ENCODE results near the gene SPTLC3. TPM values are rescaled to one million over a fixed set of nuclear protein-coding genes. Genes with fewer than 3 reads are reported as not detected.
"Not testable (repeated sequence)": the region's sequence is repeated elsewhere in the genome, so short reads cannot be mapped to it uniquely, and the experiment has no call there.

Gene SPTLC3
- total RNA-seq, 3 donors from 2014 or later: 0.16 to 0.71 (median 0.23) TPM

- Mint-ChIP-seq H3K9me3 (no peaks in the 10 kb centered on the region), H3K27me3 (ENCODE audit: low read depth) (no peaks in the 10 kb centered on the region), H3K4me3 (no peak overlapping the region), H3K4me1 (ENCODE audit: low read depth) (no peaks in the 10 kb centered on the region), H3K36me3 (ENCODE audit: insufficient read depth) (no peaks in the 10 kb centered on the region)
- ATAC-seq (no peak), DNase-seq (no peak)
These were observed 31.2 kb upstream of the SPTLC3 start for GRCh38 chr20:12977328-12978125.

- no peaks in the 10 kb centered on the region for H3K36me3 Mint-ChIP-seq (ENCODE audit: insufficient read depth)
- no peaks in the 10 kb centered on the region for H3K4me1 Mint-ChIP-seq (ENCODE audit: low read depth)
- DNase-seq: no peak
- H3K27me3 Mint-ChIP-seq (ENCODE audit: low read depth): no peaks in the 10 kb centered on the region
- no peak for ATAC-seq
- no peak overlapping the region for H3K4me3 Mint-ChIP-seq
- H3K9me3 Mint-ChIP-seq: no peaks in the 10 kb centered on the region
These were observed 30.7 kb upstream of the SPTLC3 start for GRCh38 chr20:12978126-12978394.

GRCh38 chr20:12978613-12979495 is 29.9 kb upstream of the SPTLC3 start:
- Mint-ChIP-seq H3K9me3 (no peaks in the 10 kb centered on the region), H3K36me3 (ENCODE audit: insufficient read depth) (no peaks in the 10 kb centered on the region), H3K4me3 (no peak overlapping the region), H3K4me1 (ENCODE audit: low read depth) (no peaks in the 10 kb centered on the region), H3K27me3 (ENCODE audit: low read depth) (no peaks in the 10 kb centered on the region)
- ATAC-seq (no peak), DNase-seq (no peak)

GRCh38 chr20:12979713-12980112 is 29.1 kb upstream of the SPTLC3 start:
- H3K4me3 Mint-ChIP-seq; DNase-seq; H3K9me3 Mint-ChIP-seq; H3K27me3 Mint-ChIP-seq (ENCODE audit: low read depth); H3K4me1 Mint-ChIP-seq (ENCODE audit: low read depth); ATAC-seq; H3K36me3 Mint-ChIP-seq (ENCODE audit: insufficient read depth): not testable (repeated sequence)

- no peaks in the 10 kb centered on the region for H3K27me3 Mint-ChIP-seq (ENCODE audit: low read depth)
- H3K9me3 Mint-ChIP-seq: no peaks in the 10 kb centered on the region
- H3K36me3 Mint-ChIP-seq (ENCODE audit: insufficient read depth): no peaks in the 10 kb centered on the region
- H3K4me3 Mint-ChIP-seq: no peak overlapping the region
- DNase-seq (no peak), ATAC-seq (no peak)
- H3K4me1 Mint-ChIP-seq (ENCODE audit: low read depth): no peaks in the 10 kb centered on the region
These were observed 26.7 kb upstream of the SPTLC3 start for GRCh38 chr20:12982098-12982497.

GRCh38 chr20:12984069-12984765 is 24.6 kb upstream of the SPTLC3 start:
- H3K36me3 Mint-ChIP-seq (ENCODE audit: insufficient read depth): no peaks in the 10 kb centered on the region
- no peaks in the 10 kb centered on the region for H3K27me3 Mint-ChIP-seq (ENCODE audit: low read depth)
- H3K9me3 Mint-ChIP-seq: no peaks in the 10 kb centered on the region
- no peak for DNase-seq
- no peaks in the 10 kb centered on the region for H3K4me1 Mint-ChIP-seq (ENCODE audit: low read depth)
- no peak for ATAC-seq
- no peak overlapping the region for H3K4me3 Mint-ChIP-seq

- no peak for ATAC-seq
- Mint-ChIP-seq H3K4me1 (ENCODE audit: low read depth) (no peaks in the 10 kb centered on the region), H3K27me3 (ENCODE audit: low read depth) (no peaks in the 10 kb centered on the region), H3K9me3 (no peaks in the 10 kb centered on the region), H3K36me3 (ENCODE audit: insufficient read depth) (no peaks in the 10 kb centered on the region), H3K4me3 (no peak overlapping the region)
- DNase-seq: no peak
These were observed 23.9 kb upstream of the SPTLC3 start for GRCh38 chr20:12984863-12985262.

- ATAC-seq: no peak
- H3K9me3 Mint-ChIP-seq: no peaks in the 10 kb centered on the region
These were observed 21.5 kb upstream of the SPTLC3 start for GRCh38 chr20:12987261-12987660.

GRCh38 chr20:12989586-12990115 is 19.1 kb upstream of the SPTLC3 start:
- no peaks in the 10 kb centered on the region for H3K36me3 Mint-ChIP-seq (ENCODE audit: insufficient read depth)
- H3K4me1 Mint-ChIP-seq (ENCODE audit: low read depth): no peaks in the 10 kb centered on the region
- no peaks in the 10 kb centered on the region for H3K9me3 Mint-ChIP-seq
- no peak for ATAC-seq
- no peak for DNase-seq
- H3K27me3 Mint-ChIP-seq (ENCODE audit: low read depth): no peaks in the 10 kb centered on the region
- H3K4me3 Mint-ChIP-seq: no peak overlapping the region

More at GRCh38 chr20:12987261-12987660, 21.5 kb upstream of the SPTLC3 start:
- no peaks in the 10 kb centered on the region for H3K4me1 Mint-ChIP-seq (ENCODE audit: low read depth)
- H3K27me3 Mint-ChIP-seq (ENCODE audit: low read depth): no peaks in the 10 kb centered on the region
- H3K4me3 Mint-ChIP-seq: no peak overlapping the region
- no peak for DNase-seq
- H3K36me3 Mint-ChIP-seq (ENCODE audit: insufficient read depth): no peaks in the 10 kb centered on the region

- Mint-ChIP-seq H3K27me3 (ENCODE audit: low read depth) (no peaks in the 10 kb centered on the region), H3K36me3 (ENCODE audit: insufficient read depth) (no peaks in the 10 kb centered on the region), H3K9me3 (no peaks in the 10 kb centered on the region), H3K4me3 (no peak overlapping the region), H3K4me1 (ENCODE audit: low read depth) (no peaks in the 10 kb centered on the region)
- no peak for DNase-seq
- ATAC-seq: no peak
These were observed 11.6 kb upstream of the SPTLC3 start for GRCh38 chr20:12997128-12997655.

- H3K36me3 Mint-ChIP-seq (ENCODE audit: insufficient read depth): no peaks in the 10 kb centered on the region
- no peaks in the 10 kb centered on the region for H3K9me3 Mint-ChIP-seq
- DNase-seq: no peak
- no peaks in the 10 kb centered on the region for H3K27me3 Mint-ChIP-seq (ENCODE audit: low read depth)
- H3K4me3 Mint-ChIP-seq: no peak overlapping the region
- no peaks in the 10 kb centered on the region for H3K4me1 Mint-ChIP-seq (ENCODE audit: low read depth)
- no peak for ATAC-seq
These were observed 10.7 kb upstream of the SPTLC3 start for GRCh38 chr20:12998046-12998445.

- H3K4me3 Mint-ChIP-seq: no peak overlapping the region
- DNase-seq (no peak), ATAC-seq (no peak)
- H3K9me3 Mint-ChIP-seq: no peaks in the 10 kb centered on the region
- H3K4me1 Mint-ChIP-seq (ENCODE audit: low read depth): no peaks in the 10 kb centered on the region
- H3K27me3 Mint-ChIP-seq (ENCODE audit: low read depth): no peaks in the 10 kb centered on the region
- H3K36me3 Mint-ChIP-seq (ENCODE audit: insufficient read depth): no peaks in the 10 kb centered on the region
These were observed 9.6 kb upstream of the SPTLC3 start for GRCh38 chr20:12999201-12999600.

- ATAC-seq: no peak
- Mint-ChIP-seq H3K4me3 (no peak overlapping the region), H3K9me3 (no peaks in the 10 kb centered on the region), H3K4me1 (ENCODE audit: low read depth) (no peaks in the 10 kb centered on the region), H3K36me3 (ENCODE audit: insufficient read depth) (no peaks in the 10 kb centered on the region), H3K27me3 (ENCODE audit: low read depth) (peaks cover 1% of the 10 kb centered on the region)
- no peak for DNase-seq
These were observed 6.5 kb upstream of the SPTLC3 start for GRCh38 chr20:13002251-13002650.

- DNase-seq (no peak), ATAC-seq (no peak)
- Mint-ChIP-seq H3K27me3 (ENCODE audit: low read depth) (peaks cover 1% of the 10 kb centered on the region), H3K4me1 (ENCODE audit: low read depth) (peaks cover 19% of the 10 kb centered on the region), H3K9me3 (no peaks in the 10 kb centered on the region), H3K36me3 (ENCODE audit: insufficient read depth) (no peaks in the 10 kb centered on the region), H3K4me3 (no peak overlapping the region)
These were observed 1.9 kb upstream of the SPTLC3 start for GRCh38 chr20:13006825-13007224.
